GM19240 (cell line): Measurements from ENCODE around the gene CLIC4.
"Not testable (repeated sequence)": the region's sequence is repeated elsewhere in the genome, so short reads cannot be mapped to it uniquely, and the experiment has no call there.

ENCODE experiments used
- DNase-seq: peaks from one replicate; pipeline ENCODE4 v3.0.0; 2011; ENCODE audit warnings: low spot score; ENCODE audit not compliant: insufficient read length

The CLIC4 gene

GRCh38 chr1:24875257-24875656 is 130.0 kb downstream of the CLIC4 start:
- no peak for DNase-seq

- DNase-seq, result no peak
These were observed 130.8 kb downstream of the CLIC4 start for GRCh38 chr1:24875991-24876506.

GRCh38 chr1:24878045-24878444 is 132.8 kb downstream of the CLIC4 start:
- DNase-seq, result no peak

GRCh38 chr1:24878775-24879742 is 133.8 kb downstream of the CLIC4 start:
- DNase-seq, result no peak

GRCh38 chr1:24881034-24881433 is 135.8 kb downstream of the CLIC4 start:
- DNase-seq, result no peak

- DNase-seq, result no peak
These were observed 139.5 kb downstream of the CLIC4 start for GRCh38 chr1:24884751-24885150.

- DNase-seq, result no peak
These were observed 141.0 kb downstream of the CLIC4 start for GRCh38 chr1:24886241-24886640.

- no peak for DNase-seq
These were observed 143.1 kb downstream of the CLIC4 start for GRCh38 chr1:24888061-24888970.

GRCh38 chr1:24888971-24889676 is 143.9 kb downstream of the CLIC4 start:
- DNase-seq, result no peak

GRCh38 chr1:24890887-24891286 is 145.6 kb downstream of the CLIC4 start:
- no peak for DNase-seq

- DNase-seq, result not testable (repeated sequence)
These were observed 146.1 kb downstream of the CLIC4 start for GRCh38 chr1:24891367-24891766.

GRCh38 chr1:24892188-24893153 is 147.2 kb downstream of the CLIC4 start:
- no peak for DNase-seq

GRCh38 chr1:24893431-24893830 is 148.2 kb downstream of the CLIC4 start:
- DNase-seq, result no peak
